ENCODE data around the gene ALOX5. TPM values are rescaled to one million over a fixed set of nuclear protein-coding genes. Genes with fewer than 3 reads are reported as not detected.

Gene ALOX5
- total and polyA plus RNA-seq, 2 donors (not counting 1 experiment from before 2014, with no cell fraction given), result 354 to 888 TPM

DNA sequence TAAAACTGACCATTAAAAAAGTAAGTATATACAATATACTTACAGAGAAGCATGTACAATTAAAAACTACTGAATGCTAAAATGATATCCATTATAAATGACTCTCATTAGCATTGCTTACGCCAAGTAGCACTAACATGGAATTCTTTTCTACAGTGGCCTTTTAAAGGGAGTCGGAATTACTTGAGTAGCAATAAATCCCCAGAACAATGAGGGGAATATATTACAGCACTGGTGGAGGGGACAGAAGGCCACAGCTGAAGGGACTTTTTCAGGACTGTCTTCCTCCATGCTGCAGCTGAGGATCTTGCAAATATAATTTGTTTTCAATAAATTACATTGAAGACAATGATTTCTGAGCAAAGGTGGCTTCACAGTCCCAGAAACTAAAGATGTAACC lies 97.0 kb downstream of the ALOX5 start:
- H3K4me2 ChIP-seq (replicated peaks; ENCODE audit: low read depth, low read length, poor library complexity, severe bottlenecking), result no peak overlapping the region

DNA sequence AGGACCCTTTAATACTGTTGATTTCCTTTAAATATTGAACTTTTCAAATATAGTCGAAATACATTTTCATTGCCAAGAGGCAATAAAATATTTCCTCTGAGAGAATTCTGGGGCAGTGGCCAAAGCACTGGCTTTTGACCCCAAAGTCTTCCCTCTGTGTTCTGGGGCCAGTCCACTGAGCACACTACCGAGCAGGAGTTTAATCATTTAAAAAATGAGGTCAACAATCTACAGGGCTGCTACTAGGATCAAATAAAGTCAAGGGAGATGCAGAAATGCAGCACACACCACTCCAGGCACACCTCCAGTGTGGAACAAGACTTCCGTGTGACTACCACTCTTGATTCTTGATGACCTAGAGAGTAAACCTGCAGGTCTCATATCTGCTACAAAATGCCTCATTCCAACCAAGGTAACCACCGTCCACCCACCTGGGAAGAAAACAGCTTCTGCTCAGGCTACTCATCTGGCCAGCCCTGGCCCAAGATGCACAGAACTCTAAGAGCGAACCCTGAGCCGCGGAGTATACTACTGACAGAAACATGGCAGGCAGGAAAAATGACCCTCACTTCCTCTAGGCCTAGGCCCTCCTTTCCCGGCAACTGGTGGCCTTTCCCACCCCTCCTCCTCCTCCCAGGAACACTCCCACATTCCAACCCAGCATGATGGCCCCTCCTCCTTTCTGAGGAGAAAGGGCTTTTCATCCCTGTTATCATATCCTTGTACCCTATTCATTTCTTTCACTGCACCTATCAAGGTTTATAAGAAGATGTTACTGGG lies 97.7 kb downstream of the ALOX5 start:
- DNase-seq (no peak), ATAC-seq (ENCODE audit: low read depth) (no peak)
- no peak overlapping the region for H3K27ac ChIP-seq (ENCODE audit: low read length in 2 of 2)
- H3K79me2 ChIP-seq (ENCODE audit: control insufficient read depth, insufficient read depth, low read length), result peaks cover 62% of the 10 kb centered on the region
- no peaks in the 10 kb centered on the region for H3K27me3 ChIP-seq (replicated peaks in 1 of 4; ENCODE audit: control extremely low read depth in 1 of 4, control insufficient read depth in 3 of 4, insufficient read depth in 4 of 4, low read length in 3 of 4)
- H3K36me3 ChIP-seq (replicated peaks in 1 of 2; ENCODE audit: control extremely low read depth in 1 of 2, control insufficient read depth in 1 of 2, extremely low read depth in 1 of 2, insufficient read depth in 2 of 2, low read length in 1 of 2), result peaks cover 0 to 5% of the 10 kb centered on the region in 2 experiments
- Mint-ChIP-seq H3K4me3 (no peak overlapping the region), H3K27ac (peak overlapping the region; percentile 67), H3K27me3 (no peaks in the 10 kb centered on the region), H3K9me3 (ENCODE audit: insufficient read depth) (peaks cover 4% of the 10 kb centered on the region), H3K4me1 (peaks cover 48% of the 10 kb centered on the region)
- peaks cover 21% of the 10 kb centered on the region for H4K20me1 ChIP-seq (ENCODE audit: control insufficient read depth, insufficient read depth, low read length, poor library complexity, severe bottlenecking)
- CTCF ChIA-PET, result interaction anchor here (1.3 kb wide), 1 partner anchor 200 kb away, joined by 3 read pairs; no protein-coding TSS in a partner anchor
- intact Hi-C loops (cut with micrococcal nuclease), result no loop called here
- TF ChIP-seq, protein P1, sequence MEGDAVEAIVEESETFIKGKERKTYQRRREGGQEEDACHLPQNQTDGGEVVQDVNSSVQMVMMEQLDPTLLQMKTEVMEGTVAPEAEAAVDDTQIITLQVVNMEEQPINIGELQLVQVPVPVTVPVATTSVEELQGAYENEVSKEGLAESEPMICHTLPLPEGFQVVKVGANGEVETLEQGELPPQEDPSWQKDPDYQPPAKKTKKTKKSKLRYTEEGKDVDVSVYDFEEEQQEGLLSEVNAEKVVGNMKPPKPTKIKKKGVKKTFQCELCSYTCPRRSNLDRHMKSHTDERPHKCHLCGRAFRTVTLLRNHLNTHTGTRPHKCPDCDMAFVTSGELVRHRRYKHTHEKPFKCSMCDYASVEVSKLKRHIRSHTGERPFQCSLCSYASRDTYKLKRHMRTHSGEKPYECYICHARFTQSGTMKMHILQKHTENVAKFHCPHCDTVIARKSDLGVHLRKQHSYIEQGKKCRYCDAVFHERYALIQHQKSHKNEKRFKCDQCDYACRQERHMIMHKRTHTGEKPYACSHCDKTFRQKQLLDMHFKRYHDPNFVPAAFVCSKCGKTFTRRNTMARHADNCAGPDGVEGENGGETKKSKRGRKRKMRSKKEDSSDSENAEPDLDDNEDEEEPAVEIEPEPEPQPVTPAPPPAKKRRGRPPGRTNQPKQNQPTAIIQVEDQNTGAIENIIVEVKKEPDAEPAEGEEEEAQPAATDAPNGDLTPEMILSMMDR (IDR thresholded peaks at IDR 0.05), result no peak
- no peak for TF ChIP-seq EZH2 (IDR thresholded peaks at IDR 0.05; ENCODE audit: borderline replicate concordance, insufficient read depth, low read depth, low read length, poor library complexity, severe bottlenecking)
- peaks cover 0 to 19% (median 10%) of the 10 kb centered on the region in 3 donors for H3K9me3 ChIP-seq (ENCODE audit: control extremely low read depth in 1 of 3, control insufficient read depth in 2 of 3, insufficient read depth in 1 of 3, low read length in 2 of 3)
- WGBS (ENCODE audit: insufficient coverage), result 97% methylated on average over 6 of the region's 8 CpGs
- peaks cover 14% of the 10 kb centered on the region in 2 donors for H3K4me1 ChIP-seq (ENCODE audit: control insufficient read depth in 2 of 2, insufficient read depth in 2 of 2, low read length in 2 of 2)
- no peak overlapping the region for H3K4me3 ChIP-seq (ENCODE audit: control extremely low read depth in 1 of 5, extremely low read depth in 1 of 5, insufficient read depth in 1 of 5, low read depth in 2 of 5, low read length in 4 of 5)
- no peak overlapping the region for H3K4me2 ChIP-seq (replicated peaks; ENCODE audit: low read depth, low read length, poor library complexity, severe bottlenecking)
- no peak overlapping the region for H2AFZ ChIP-seq (ENCODE audit: insufficient read depth, low read depth, low read length, poor library complexity, severe bottlenecking)
- POLR2A ChIA-PET, result no interaction called here
- H3K9ac ChIP-seq (ENCODE audit: low read length), result no peak overlapping the region

More for the DNA sequence above, 97.0 kb downstream of the ALOX5 start:
- TF ChIP-seq EZH2 (IDR thresholded peaks at IDR 0.05; ENCODE audit: borderline replicate concordance, insufficient read depth, low read depth, low read length, poor library complexity, severe bottlenecking), result no peak
- TF ChIP-seq, protein P1 (IDR thresholded peaks at IDR 0.05), result no peak
- H3K9me3 Mint-ChIP-seq (ENCODE audit: insufficient read depth), result peaks cover 4% of the 10 kb centered on the region
- DNase-seq, result no peak
- H3K4me3 Mint-ChIP-seq, result no peak overlapping the region
- Histone ChIP-seq H3K4me3 (ENCODE audit: control extremely low read depth in 1 of 5, extremely low read depth in 1 of 5, insufficient read depth in 1 of 5, low read depth in 2 of 5, low read length in 4 of 5) (no peak overlapping the region), H3K9me3 (ENCODE audit: control extremely low read depth in 1 of 3, control insufficient read depth in 2 of 3, insufficient read depth in 1 of 3, low read length in 2 of 3) (peaks cover 0 to 14% (median 4%) of the 10 kb centered on the region in 3 donors), H3K27me3 (replicated peaks in 1 of 4; ENCODE audit: control extremely low read depth in 1 of 4, control insufficient read depth in 3 of 4, insufficient read depth in 4 of 4, low read length in 3 of 4) (no peaks in the 10 kb centered on the region), H3K27ac (ENCODE audit: low read length in 2 of 2) (peak overlapping the region in 1 of 2 donors; percentile 70), H2AFZ (ENCODE audit: insufficient read depth, low read depth, low read length, poor library complexity, severe bottlenecking) (no peak overlapping the region), H4K20me1 (ENCODE audit: control insufficient read depth, insufficient read depth, low read length, poor library complexity, severe bottlenecking) (peaks cover 21% of the 10 kb centered on the region), H3K36me3 (replicated peaks in 1 of 2; ENCODE audit: control extremely low read depth in 1 of 2, control insufficient read depth in 1 of 2, extremely low read depth in 1 of 2, insufficient read depth in 2 of 2, low read length in 1 of 2) (peaks cover 0 to 5% of the 10 kb centered on the region in 2 experiments), H3K9ac (ENCODE audit: low read length) (no peak overlapping the region), H3K4me1 (ENCODE audit: control insufficient read depth in 2 of 2, insufficient read depth in 2 of 2, low read length in 2 of 2) (peaks cover 20 to 21% of the 10 kb centered on the region in 2 donors), H3K79me2 (ENCODE audit: control insufficient read depth, insufficient read depth, low read length) (peaks cover 62% of the 10 kb centered on the region)
- ChIA-PET POLR2A (no interaction called here), CTCF (no interaction called here)
- H3K27ac Mint-ChIP-seq, result no peak overlapping the region
- intact Hi-C loops (cut with micrococcal nuclease), result no loop called here
- no CpG with 5 or more reads among the region's 2 CpGs for WGBS (ENCODE audit: insufficient coverage)
- no peaks in the 10 kb centered on the region for H3K27me3 Mint-ChIP-seq
- H3K4me1 Mint-ChIP-seq, result peaks cover 55% of the 10 kb centered on the region
- no peak for ATAC-seq (ENCODE audit: low read depth)
